MM.1S (cell line): ENCODE data around the gene RHOU.

Experiments used
- DNase-seq: peaks from one replicate; pipeline ENCODE4 v3.0.0-alpha.2; 2015
- H2AFZ ChIP-seq: fragments of 300-600 bp; sonication (generic); 2 replicates; pipeline ENCODE4 v1.6.0; 2016; ENCODE audit warnings: antibody characterized with exemption, low read length
- H3F3A ChIP-seq: fragments of 300-600 bp; sonication (generic); 2 replicates; pipeline ENCODE4 v1.6.1; 2016; ENCODE audit warnings: mild to moderate bottlenecking, antibody characterized with exemption, low read length, moderate library complexity, mixed read lengths; ENCODE audit not compliant: insufficient read depth
- H3K27ac ChIP-seq: fragments of 300-600 bp; sonication (generic); 2 replicates; pipeline ENCODE4 v1.5.1; 2016; ENCODE audit warnings: mild to moderate bottlenecking, low read length
- H3K27me3 ChIP-seq: fragments of 300-600 bp; sonication (generic); replicated peaks from 2 replicates; pipeline ENCODE4 v1.6.0; 2016; ENCODE audit warnings: low read length; ENCODE audit not compliant: insufficient read depth
- H3K36me3 ChIP-seq: fragments of 300-600 bp; sonication (generic); replicated peaks from 2 replicates; pipeline ENCODE4 v1.6.1; 2016; ENCODE audit warnings: mild to moderate bottlenecking, low read length, mixed read lengths; ENCODE audit not compliant: insufficient read depth
- H3K4me1 ChIP-seq: fragments of 300-600 bp; sonication (generic); 2 replicates; pipeline ENCODE4 v1.6.1; 2016; ENCODE audit warnings: low read length, mixed read lengths
- H3K4me2 ChIP-seq: fragments of 300-600 bp; sonication (generic); 2 replicates; pipeline ENCODE4 v1.6.0; 2016; ENCODE audit warnings: low read depth, low read length
- H3K4me3 ChIP-seq: fragments of 300-600 bp; sonication (generic); 2 replicates; pipeline ENCODE4 v1.5.1; 2016; ENCODE audit warnings: low read length, mixed read lengths
- H3K79me2 ChIP-seq: fragments of 300-600 bp; sonication (generic); 2 replicates; pipeline ENCODE4 v1.6.1; 2016; ENCODE audit warnings: mixed run types, low read length, mixed read lengths
- H3K9ac ChIP-seq: fragments of 300-600 bp; sonication (generic); 2 replicates; pipeline ENCODE4 v1.6.1; 2016; ENCODE audit warnings: low read length, mixed read lengths
- H3K9me2 ChIP-seq: fragments of 300-600 bp; sonication (generic); replicated peaks from 2 replicates; pipeline ENCODE4 v1.6.1; 2016; ENCODE audit warnings: mild to moderate bottlenecking, low read length, mixed read lengths; ENCODE audit not compliant: insufficient read depth
- H3K9me3 ChIP-seq: fragments of 300-600 bp; sonication (generic); replicated peaks from 2 replicates; pipeline ENCODE4 v1.6.1; 2016; ENCODE audit warnings: mild to moderate bottlenecking, low read length, mixed read lengths; ENCODE audit not compliant: insufficient read depth
- H4K20me1 ChIP-seq: fragments of 300-600 bp; sonication (generic); 2 replicates; pipeline ENCODE4 v1.6.1; 2016; ENCODE audit warnings: mild to moderate bottlenecking, low read length, moderate library complexity, mixed read lengths; ENCODE audit not compliant: insufficient read depth
- CTCF ChIP-seq: fragments of 300-600 bp; sonication (generic); IDR thresholded peaks from 2 replicates; pipeline ENCODE4 v1.5.1; 2016; ENCODE audit warnings: antibody characterized with exemption, low read length, mixed read lengths
- EZH2 ChIP-seq: fragments of 300-600 bp; sonication (generic); optimal IDR thresholded peaks from 2 replicates; pipeline ENCODE3; 2017; ENCODE audit warnings: low read depth, mild to moderate bottlenecking, antibody characterized with exemption, low read length, mixed read lengths
- EZH2phosphoT487 ChIP-seq: fragments of 300-600 bp; sonication (generic); IDR thresholded peaks from 2 replicates; pipeline ENCODE4 v1.6.1; 2018; ENCODE audit warnings: antibody characterized with exemption, low read length

The RHOU gene

GRCh38 chr1:228706305-228706704 is 29.0 kb upstream of the RHOU start:
- H3K4me2 ChIP-seq = no peak overlapping the region
- H3K9me3 ChIP-seq = no peaks in the 10 kb centered on the region
- no peak overlapping the region for H2AFZ ChIP-seq
- H4K20me1 ChIP-seq = no peaks in the 10 kb centered on the region
- no peaks in the 10 kb centered on the region for H3K27me3 ChIP-seq
- no peaks in the 10 kb centered on the region for H3K9me2 ChIP-seq
- no peak overlapping the region for H3K27ac ChIP-seq
- no peak for DNase-seq
- H3K9ac ChIP-seq = no peak overlapping the region
- H3K4me1 ChIP-seq = no peaks in the 10 kb centered on the region
- no peak overlapping the region for H3K4me3 ChIP-seq
- no peaks in the 10 kb centered on the region for H3K36me3 ChIP-seq
- H3K79me2 ChIP-seq = no peaks in the 10 kb centered on the region
- TF ChIP-seq EZH2 = no peak
- TF ChIP-seq CTCF = no peak
- no peak for TF ChIP-seq EZH2phosphoT487
- H3F3A ChIP-seq = no peaks in the 10 kb centered on the region

GRCh38 chr1:228717081-228717480 is 18.2 kb upstream of the RHOU start:
- H3K79me2 ChIP-seq = no peaks in the 10 kb centered on the region
- no peak overlapping the region for H3K9ac ChIP-seq
- H3K4me2 ChIP-seq = no peak overlapping the region
- no peaks in the 10 kb centered on the region for H3K27me3 ChIP-seq
- H3K4me1 ChIP-seq = no peaks in the 10 kb centered on the region
- no peaks in the 10 kb centered on the region for H3K9me3 ChIP-seq
- TF ChIP-seq EZH2phosphoT487 (no peak), EZH2 (no peak), CTCF (no peak)
- H2AFZ ChIP-seq = no peak overlapping the region
- H3K9me2 ChIP-seq = no peaks in the 10 kb centered on the region
- DNase-seq = no peak
- H3K4me3 ChIP-seq = no peak overlapping the region
- no peaks in the 10 kb centered on the region for H3K36me3 ChIP-seq
- H3F3A ChIP-seq = no peaks in the 10 kb centered on the region
- H4K20me1 ChIP-seq = no peaks in the 10 kb centered on the region
- H3K27ac ChIP-seq = no peak overlapping the region

- no peak for DNase-seq
- TF ChIP-seq EZH2 = no peak
- no peak for TF ChIP-seq CTCF
- TF ChIP-seq EZH2phosphoT487 = no peak
- no peaks in the 10 kb centered on the region for H3K9me3 ChIP-seq
- H3K9me2 ChIP-seq = no peaks in the 10 kb centered on the region
- H3K4me2 ChIP-seq = no peak overlapping the region
- no peak overlapping the region for H2AFZ ChIP-seq
- H4K20me1 ChIP-seq = no peaks in the 10 kb centered on the region
- H3K4me1 ChIP-seq = no peaks in the 10 kb centered on the region
- no peaks in the 10 kb centered on the region for H3K79me2 ChIP-seq
- H3K27me3 ChIP-seq = no peaks in the 10 kb centered on the region
- H3K27ac ChIP-seq = no peak overlapping the region
- H3K36me3 ChIP-seq = no peaks in the 10 kb centered on the region
- H3K4me3 ChIP-seq = no peak overlapping the region
- H3K9ac ChIP-seq = no peak overlapping the region
- H3F3A ChIP-seq = no peaks in the 10 kb centered on the region
These were observed 13.9 kb upstream of the RHOU start for GRCh38 chr1:228721407-228721806.

- Histone ChIP-seq H4K20me1 (no peaks in the 10 kb centered on the region), H3K4me2 (no peak overlapping the region), H3K27me3 (no peaks in the 10 kb centered on the region), H3K9me2 (no peaks in the 10 kb centered on the region), H3K4me1 (no peaks in the 10 kb centered on the region), H2AFZ (no peak overlapping the region), H3K27ac (no peak overlapping the region), H3K36me3 (no peaks in the 10 kb centered on the region), H3K9ac (no peak overlapping the region), H3K79me2 (no peaks in the 10 kb centered on the region), H3K9me3 (no peaks in the 10 kb centered on the region), H3F3A (no peaks in the 10 kb centered on the region), H3K4me3 (no peak overlapping the region)
- DNase-seq = no peak
- TF ChIP-seq EZH2phosphoT487 (no peak), CTCF (no peak), EZH2 (no peak)
These were observed 12.0 kb upstream of the RHOU start for GRCh38 chr1:228723287-228723686.
